Psoas muscle (tissue), 8 donors: ENCODE results near the gene NCCRP1. TPM values are rescaled to one million over a fixed set of nuclear protein-coding genes. Genes with fewer than 3 reads are reported as not detected.

ENCODE experiments used
- ATAC-seq, 4 donors: fragments of 200-7000 bp; cut with Tn5 transposase; one replicate each; pipeline ENCODE4 v1.9.1; 2020; ENCODE audit warnings: moderate library complexity in 3 of 4, mild to moderate bottlenecking in 2 of 4
- DNase-seq, 2 donors: peaks; one replicate each; pipeline ENCODE4 v3.0.0-alpha.2; 2020
- H3K27ac ChIP-seq: fragments of 200-600 bp; one replicate; pipeline ENCODE4 v1.8.0; 2022
- H3K27me3 ChIP-seq, 3 donors: fragments of 200-600 bp in 1 of 3; one replicate each; pipeline versions ENCODE4 v1.6.1 to v1.8.0; 2013 to 2022; ENCODE audit warnings: low read length in 2 of 3, mild to moderate bottlenecking in 2 of 3, moderate library complexity in 1 of 3; ENCODE audit not compliant: insufficient read depth in 3 of 3
- H3K36me3 ChIP-seq, 2 donors: fragments of 200-600 bp in 1 of 2; one replicate each; pipeline versions ENCODE4 v1.6.1 to v1.8.0; 2013 to 2022; ENCODE audit warnings: low read depth in 1 of 2, mild to moderate bottlenecking in 1 of 2, moderate library complexity in 1 of 2; ENCODE audit not compliant: insufficient read depth in 1 of 2
- H3K4me1 ChIP-seq: fragments of 200-600 bp; one replicate; pipeline ENCODE4 v1.8.0; 2022
- H3K4me3 ChIP-seq: fragments of 200-600 bp; one replicate; pipeline ENCODE4 v1.8.0; 2022; ENCODE audit warnings: mild to moderate bottlenecking
- H3K9me3 ChIP-seq: fragments of 200-600 bp; one replicate; pipeline ENCODE4 v1.8.0; 2022
- WGBS, 3 donors: extraction: QIAGEN DNeasy Blood & Tissue Kit; methylation state at CpG; one replicate each; pipeline versions ENCODE4 v1.1.6 to v1.1.7; 2013; 5-methylcytosine and 5-hydroxymethylcytosine counted together
- intact Hi-C, 2 donors: fragments of 100-400 bp; cut with DNase I; formaldehyde crosslinking; loops; one replicate each; pipeline versions ENCODE4 v1.11.0 to v1.14.2; 2022
- polyA plus RNA-seq, 3 donors: library from polyadenylated mRNA; stranded (reverse); fragments of 200-250 nt; gene quantifications; one replicate each; pipeline ENCODE4 v1.2.3, GENCODE V29; 2013
- total RNA-seq, 4 donors: library from RNA; stranded (reverse); fragmentation: NEBNext Ultra II Directional in 2 of 4; extraction: Animal tissue kit (Norgen Biotek cat#: 25700) in 2 of 4; gene quantifications; one replicate each; pipeline versions ENCODE4 v1.2.1 to v1.2.4, GENCODE V29; 2021 to 2023
- TF ChIP-seq, protein P1 (sequence below): fragments of 200-600 bp; IDR thresholded peaks from one replicate; pipeline ENCODE4 v1.8.0; 2022; ENCODE audit warnings: antibody characterized with exemption
- donor health status: healthy with polysubstance abuse.
- donor health status: DM: no; HTN: no; CAD: no; lungs with moderate emphysema.
- donor health status: Bipolar disorder and iron deficiency.
- donor health status: healthy.
- donor health status: DM: yes; HTN: yes; CAD: no.
- donor health status: DM: no; HTN: no; CAD: no.
- donor health status: DM: no; HTN: no; CAD: no.
- donor health status: DM: yes; HTN: yes; CAD: no.

Gene NCCRP1
- total and polyA plus RNA-seq, 7 donors: 0.13 TPM; not detected in 5

DNA sequence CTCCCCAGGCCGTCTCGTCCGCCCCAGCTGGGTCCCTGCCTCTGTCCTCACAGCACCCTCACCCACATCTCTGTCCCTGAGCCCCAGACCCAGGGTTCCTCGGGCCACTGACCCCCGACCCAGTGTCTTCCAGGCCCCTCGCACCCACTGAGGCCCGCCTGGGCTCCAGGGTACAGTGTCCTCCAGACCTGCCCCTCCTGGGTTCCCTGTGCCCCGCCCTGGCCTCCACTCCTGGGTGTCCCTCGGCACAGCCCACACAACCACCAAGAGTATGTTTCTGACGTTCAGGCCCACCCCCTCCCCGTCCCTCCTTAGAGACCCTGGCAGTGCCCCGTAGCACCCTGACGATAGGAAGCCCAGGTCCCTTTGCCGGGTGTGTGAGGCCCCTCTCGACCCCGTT is 22.6 kb upstream of the NCCRP1 start:
- TF ChIP-seq, protein P1, sequence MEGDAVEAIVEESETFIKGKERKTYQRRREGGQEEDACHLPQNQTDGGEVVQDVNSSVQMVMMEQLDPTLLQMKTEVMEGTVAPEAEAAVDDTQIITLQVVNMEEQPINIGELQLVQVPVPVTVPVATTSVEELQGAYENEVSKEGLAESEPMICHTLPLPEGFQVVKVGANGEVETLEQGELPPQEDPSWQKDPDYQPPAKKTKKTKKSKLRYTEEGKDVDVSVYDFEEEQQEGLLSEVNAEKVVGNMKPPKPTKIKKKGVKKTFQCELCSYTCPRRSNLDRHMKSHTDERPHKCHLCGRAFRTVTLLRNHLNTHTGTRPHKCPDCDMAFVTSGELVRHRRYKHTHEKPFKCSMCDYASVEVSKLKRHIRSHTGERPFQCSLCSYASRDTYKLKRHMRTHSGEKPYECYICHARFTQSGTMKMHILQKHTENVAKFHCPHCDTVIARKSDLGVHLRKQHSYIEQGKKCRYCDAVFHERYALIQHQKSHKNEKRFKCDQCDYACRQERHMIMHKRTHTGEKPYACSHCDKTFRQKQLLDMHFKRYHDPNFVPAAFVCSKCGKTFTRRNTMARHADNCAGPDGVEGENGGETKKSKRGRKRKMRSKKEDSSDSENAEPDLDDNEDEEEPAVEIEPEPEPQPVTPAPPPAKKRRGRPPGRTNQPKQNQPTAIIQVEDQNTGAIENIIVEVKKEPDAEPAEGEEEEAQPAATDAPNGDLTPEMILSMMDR: no peak
- Histone ChIP-seq H3K36me3 (peaks cover 5 to 46% of the 10 kb centered on the region in 2 donors), H3K27ac (no peak overlapping the region), H3K9me3 (no peaks in the 10 kb centered on the region), H3K27me3 (no peaks in the 10 kb centered on the region), H3K4me1 (no peaks in the 10 kb centered on the region), H3K4me3 (no peak overlapping the region)
- no peak for ATAC-seq
- DNase-seq: no peak
- intact Hi-C loops: no loop called here
- WGBS, 3 donors: 87 to 90% (median 88%) methylated on average over 14 to 16 of the region's 16 CpGs

DNA sequence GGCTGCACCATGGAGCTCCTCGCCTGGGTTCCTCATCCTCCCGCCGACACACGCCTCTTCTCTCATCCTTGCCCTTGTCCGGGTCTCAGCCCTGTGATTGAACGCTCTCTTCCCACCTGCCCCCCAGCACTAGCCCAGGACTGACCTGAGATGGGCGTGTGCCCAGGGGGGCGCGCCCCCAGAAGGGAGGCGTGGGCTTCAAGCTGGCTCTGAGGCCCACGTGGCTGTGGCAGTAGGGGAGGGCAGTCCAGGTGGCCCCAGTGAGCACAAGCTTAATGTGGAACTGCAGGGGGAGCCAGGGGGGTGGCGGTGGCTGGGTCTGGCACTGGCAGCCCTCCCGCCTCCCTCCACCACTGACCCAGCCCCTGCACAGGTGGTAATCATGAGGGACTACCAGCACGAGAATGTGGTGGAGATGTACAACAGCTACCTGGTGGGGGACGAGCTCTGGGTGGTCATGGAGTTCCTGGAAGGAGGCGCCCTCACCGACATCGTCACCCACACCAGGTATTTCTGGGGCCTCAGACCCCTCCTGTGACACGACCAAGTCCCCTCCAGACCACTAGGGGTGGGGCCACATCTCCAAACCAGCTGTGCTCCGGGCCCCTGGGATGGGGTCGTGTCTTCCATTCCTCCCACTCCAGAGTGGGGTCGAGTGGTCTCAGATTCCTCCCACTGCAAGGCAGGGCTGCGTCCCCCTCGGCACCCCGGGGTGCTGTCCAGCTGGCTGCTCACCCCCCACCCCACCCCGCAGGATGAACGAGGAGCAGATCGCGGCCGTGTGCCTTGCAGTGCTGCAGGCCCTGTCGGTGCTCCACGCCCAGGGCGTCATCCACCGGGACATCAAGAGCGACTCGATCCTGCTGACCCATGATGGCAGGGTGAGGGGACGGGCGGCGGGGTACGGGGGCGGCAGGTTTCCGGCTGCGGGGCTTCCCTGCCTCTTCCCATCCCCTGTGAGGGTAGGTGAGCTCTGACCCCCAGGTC is 21.9 kb upstream of the NCCRP1 start:
- no peak overlapping the region for H3K4me3 ChIP-seq
- intact Hi-C loops: no loop called here
- no peak for ATAC-seq
- H3K9me3 ChIP-seq: no peaks in the 10 kb centered on the region
- H3K27me3 ChIP-seq: no peaks in the 10 kb centered on the region
- 89 to 91% (median 90%) methylated on average over 39 to 43 of the region's 43 CpGs for WGBS, 3 donors
- no peak overlapping the region for H3K27ac ChIP-seq
- no peak for DNase-seq
- TF ChIP-seq, protein P1: no peak
- H3K36me3 ChIP-seq: peaks cover 5 to 48% of the 10 kb centered on the region in 2 donors
- H3K4me1 ChIP-seq: no peaks in the 10 kb centered on the region

DNA sequence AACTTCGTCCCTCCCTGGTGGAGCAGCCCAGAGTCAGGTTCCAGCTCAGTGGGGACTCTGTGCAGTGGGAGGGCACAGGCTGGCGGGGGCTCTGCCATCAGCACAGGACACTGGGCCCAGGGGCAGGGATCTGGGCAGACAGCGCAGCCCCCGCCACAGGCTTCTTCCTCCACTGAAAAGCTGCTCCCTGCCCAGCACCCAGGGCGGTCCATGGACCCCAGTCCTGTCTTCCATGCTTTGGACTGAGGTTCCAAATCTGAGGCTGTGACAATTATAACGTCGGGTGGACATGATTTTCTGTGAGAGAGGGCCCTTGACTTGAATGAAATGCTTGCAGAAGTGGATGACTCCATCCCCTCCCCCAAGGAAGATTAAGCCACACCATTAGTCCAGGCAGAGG is 21.2 kb upstream of the NCCRP1 start:
- Histone ChIP-seq H3K9me3 (no peaks in the 10 kb centered on the region), H3K4me1 (no peaks in the 10 kb centered on the region), H3K27me3 (no peaks in the 10 kb centered on the region), H3K4me3 (no peak overlapping the region), H3K36me3 (peaks cover 5 to 50% of the 10 kb centered on the region in 2 donors), H3K27ac (no peak overlapping the region)
- TF ChIP-seq, protein P1: no peak
- intact Hi-C loops: no loop called here
- 87 to 94% (median 90%) methylated on average over 7 of the region's 7 CpGs for WGBS, 3 donors
- ATAC-seq: no peak
- no peak for DNase-seq

- H3K36me3 ChIP-seq: peaks cover 5 to 45% of the 10 kb centered on the region in 2 donors
- H3K27ac ChIP-seq: no peak overlapping the region
- 91 to 98% (median 93%) methylated on average over 9 to 10 of the region's 10 CpGs for WGBS, 3 donors
Measured at GRCh38 chr19:39177110-39177699, 19.6 kb upstream of the NCCRP1 start.

More at GRCh38 chr19:39177110-39177699, 19.6 kb upstream of the NCCRP1 start:
- TF ChIP-seq, protein P1: no peak
- Histone ChIP-seq H3K4me3 (no peak overlapping the region), H3K4me1 (no peaks in the 10 kb centered on the region), H3K27me3 (no peaks in the 10 kb centered on the region), H3K9me3 (no peaks in the 10 kb centered on the region)
- intact Hi-C loops: no loop called here
- ATAC-seq (no peak), DNase-seq (no peak)
